ENCODE results near the gene NTN5.

DNA sequence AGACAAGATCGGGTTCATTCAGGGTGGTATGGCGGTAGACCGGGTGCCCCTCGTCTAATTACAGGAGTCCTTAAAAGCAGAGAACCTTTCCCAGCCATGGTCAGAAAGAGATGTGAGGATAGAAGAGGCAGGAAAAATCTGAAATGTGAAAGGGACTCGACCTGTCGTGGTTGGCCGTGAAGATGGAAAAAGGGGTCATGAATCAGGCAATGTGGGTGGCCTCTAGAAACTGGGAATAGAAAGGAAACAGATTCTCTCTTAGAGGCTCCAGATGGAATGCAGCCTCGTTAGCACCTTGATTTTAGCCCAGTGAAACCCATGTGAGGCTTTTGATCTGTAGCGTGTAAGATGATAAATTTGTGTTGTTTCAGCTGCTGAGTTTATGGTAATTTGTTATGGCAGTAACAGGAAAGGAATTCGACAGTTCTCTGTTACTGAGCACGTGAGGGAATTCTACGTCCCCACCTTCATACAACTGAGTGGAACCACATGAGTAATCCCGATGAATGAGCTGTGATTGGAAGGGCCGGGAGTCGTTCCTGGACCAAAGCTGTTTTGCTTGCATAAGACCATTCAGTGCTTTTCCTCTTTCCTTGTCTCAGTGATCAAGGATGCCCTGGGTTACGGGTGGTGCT lies 15.9 kb downstream of the NTN5 start:
- TF ChIP-seq CTCF (conservative IDR thresholded peaks at IDR 0.05; ENCODE audit: low read depth in 2 of 2) (no peak), POLR2AphosphoS5 (IDR thresholded peaks at IDR 0.05; ENCODE audit: low read depth) (no peak)
